ENCODE measurements around the gene NSD2. TPM values are rescaled to one million over a fixed set of nuclear protein-coding genes. Genes with fewer than 3 reads are reported as not detected.
A peak's percentile ranks its signal among the peaks of the same experiment; 100 is the strongest.
"Not testable (repeated sequence)": the region's sequence is repeated elsewhere in the genome, so short reads cannot be mapped to it uniquely, and the experiment has no call there.

NSD2 gene
- total RNA-seq, 1 donor from 2014 or later: 43.4 TPM

- peaks cover 8% of the 10 kb centered on the region for H3K36me3 ChIP-seq (ENCODE audit: control insufficient read depth, insufficient read depth, low read length)
- no peak overlapping the region for H3K4me3 ChIP-seq (ENCODE audit: low read depth, low read length)
- DNase-seq (ENCODE audit: low read depth): no peak
- H3K27me3 ChIP-seq (ENCODE audit: control insufficient read depth, insufficient read depth, low read length): no peaks in the 10 kb centered on the region
- no peak for TF ChIP-seq CTCF (IDR thresholded peaks at IDR 0.05; ENCODE audit: insufficient read depth, low read length, severe bottlenecking)
- no peak for FAIRE-seq
Measured at GRCh38 chr4:1903035-1903434, 31.8 kb downstream of the NSD2 start.

GRCh38 chr4:1904042-1904441 lies 32.8 kb downstream of the NSD2 start:
- Histone ChIP-seq H3K36me3 (ENCODE audit: control insufficient read depth, insufficient read depth, low read length) (peaks cover 8% of the 10 kb centered on the region), H3K27me3 (ENCODE audit: control insufficient read depth, insufficient read depth, low read length) (no peaks in the 10 kb centered on the region), H3K4me3 (ENCODE audit: low read depth, low read length) (no peak overlapping the region)
- DNase-seq (ENCODE audit: low read depth) (no peak), FAIRE-seq (no peak)
- TF ChIP-seq CTCF (IDR thresholded peaks at IDR 0.05; ENCODE audit: insufficient read depth, low read length, severe bottlenecking): no peak

GRCh38 chr4:1907848-1908525 lies 36.8 kb downstream of the NSD2 start:
- DNase-seq (ENCODE audit: low read depth) (peak; percentile 97), FAIRE-seq (peak; percentile 98)
- Histone ChIP-seq H3K36me3 (ENCODE audit: control insufficient read depth, insufficient read depth, low read length) (peaks cover 1% of the 10 kb centered on the region), H3K27me3 (ENCODE audit: control insufficient read depth, insufficient read depth, low read length) (no peaks in the 10 kb centered on the region), H3K4me3 (ENCODE audit: low read depth, low read length) (no peak overlapping the region)
- no peak for TF ChIP-seq CTCF (IDR thresholded peaks at IDR 0.05; ENCODE audit: insufficient read depth, low read length, severe bottlenecking)

GRCh38 chr4:1909696-1910095 lies 38.5 kb downstream of the NSD2 start:
- DNase-seq (ENCODE audit: low read depth); H3K36me3 ChIP-seq (ENCODE audit: control insufficient read depth, insufficient read depth, low read length); H3K4me3 ChIP-seq (ENCODE audit: low read depth, low read length); FAIRE-seq; H3K27me3 ChIP-seq (ENCODE audit: control insufficient read depth, insufficient read depth, low read length): not testable (repeated sequence)

- peaks cover 1% of the 10 kb centered on the region for H3K36me3 ChIP-seq (ENCODE audit: control insufficient read depth, insufficient read depth, low read length)
- no peak overlapping the region for H3K4me3 ChIP-seq (ENCODE audit: low read depth, low read length)
- FAIRE-seq (no peak), DNase-seq (ENCODE audit: low read depth) (peak; percentile 45)
- TF ChIP-seq CTCF (IDR thresholded peaks at IDR 0.05; ENCODE audit: insufficient read depth, low read length, severe bottlenecking): peak; percentile 76
- H3K27me3 ChIP-seq (ENCODE audit: control insufficient read depth, insufficient read depth, low read length): no peaks in the 10 kb centered on the region
Measured at GRCh38 chr4:1910643-1911042, 39.5 kb downstream of the NSD2 start.

- FAIRE-seq; H3K4me3 ChIP-seq (ENCODE audit: low read depth, low read length): not testable (repeated sequence)
Measured at GRCh38 chr4:1911316-1911715, 40.1 kb downstream of the NSD2 start.

GRCh38 chr4:1922821-1923220 lies 51.6 kb downstream of the NSD2 start:
- Histone ChIP-seq H3K4me3 (ENCODE audit: low read depth, low read length) (no peak overlapping the region), H3K27me3 (ENCODE audit: control insufficient read depth, insufficient read depth, low read length) (no peaks in the 10 kb centered on the region), H3K36me3 (ENCODE audit: control insufficient read depth, insufficient read depth, low read length) (peaks cover 8% of the 10 kb centered on the region)
- no peak for DNase-seq (ENCODE audit: low read depth)
- TF ChIP-seq CTCF (IDR thresholded peaks at IDR 0.05; ENCODE audit: insufficient read depth, low read length, severe bottlenecking): no peak
- FAIRE-seq: no peak

More at GRCh38 chr4:1911316-1911715, 40.1 kb downstream of the NSD2 start:
- H3K36me3 ChIP-seq (ENCODE audit: control insufficient read depth, insufficient read depth, low read length); H3K27me3 ChIP-seq (ENCODE audit: control insufficient read depth, insufficient read depth, low read length); DNase-seq (ENCODE audit: low read depth): not testable (repeated sequence)

Measured in bronchial epithelial cell (primary cell).